GM19438 (cell line): ENCODE measurements around the gene CALHM4.
"Not testable (repeated sequence)": the region's sequence is repeated elsewhere in the genome, so short reads cannot be mapped to it uniquely, and the experiment has no call there.

Source experiments
- ATAC-seq: cut with Tn5 transposase; IDR thresholded peaks from one replicate; pipeline ENCODE4 v1.9.1; 2021; ENCODE audit warnings: low read depth; ENCODE audit not compliant: unreplicated experiment

CALHM4 gene

GRCh38 chr6:116571683-116572000, 18.1 kb downstream of the CALHM4 start:
- no peak for ATAC-seq

- no peak for ATAC-seq
These were observed 18.6 kb downstream of the CALHM4 start for GRCh38 chr6:116572162-116572561.

- no peak for ATAC-seq
These were observed 21.7 kb downstream of the CALHM4 start for GRCh38 chr6:116575227-116575626.

DNA sequence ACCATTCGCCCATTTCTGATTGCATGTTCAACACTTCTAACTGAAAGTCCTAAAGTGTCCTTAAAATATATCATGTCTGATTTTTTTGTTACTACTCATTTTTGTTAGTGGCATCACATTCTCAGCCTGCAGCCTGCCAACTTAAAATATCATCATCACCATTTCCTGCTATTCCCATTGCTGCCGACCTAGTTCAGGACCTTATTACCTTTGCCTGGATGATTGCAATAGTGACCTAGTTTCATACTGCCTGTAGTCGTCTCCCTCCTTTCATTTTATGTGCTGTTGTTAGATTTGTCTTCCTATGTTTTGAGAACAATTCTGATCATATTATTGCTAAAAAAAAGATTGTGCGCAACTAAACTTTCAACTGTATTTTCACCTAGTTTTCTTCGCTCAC, 23.9 kb downstream of the CALHM4 start:
- no peak for ATAC-seq

DNA sequence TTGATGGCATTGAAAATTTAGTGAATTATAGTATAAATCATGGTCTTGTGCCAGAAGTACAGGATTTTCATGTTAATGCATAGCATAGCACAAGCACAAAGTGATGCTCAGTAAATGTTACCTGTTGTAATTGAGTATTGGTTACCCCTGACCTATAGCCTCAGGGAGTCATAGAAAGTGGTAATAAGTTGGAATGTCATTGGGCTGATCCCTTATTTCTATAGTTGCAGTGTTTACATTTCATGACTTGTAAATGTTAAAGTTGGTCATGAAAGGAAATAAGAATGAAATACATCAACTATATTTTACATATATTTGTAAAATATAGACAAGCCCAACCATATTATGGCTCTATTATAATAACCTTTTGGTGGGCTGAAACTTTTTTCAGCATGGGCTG, 24.8 kb downstream of the CALHM4 start:
- ATAC-seq, result no peak

GRCh38 chr6:116579143-116579542, 25.6 kb downstream of the CALHM4 start:
- no peak for ATAC-seq

- no peak for ATAC-seq
These were observed 26.6 kb downstream of the CALHM4 start for GRCh38 chr6:116580198-116580597.

GRCh38 chr6:116586276-116586675, 32.7 kb downstream of the CALHM4 start:
- ATAC-seq, result no peak

- ATAC-seq, result no peak
These were observed 33.2 kb downstream of the CALHM4 start for GRCh38 chr6:116586738-116587137.

DNA sequence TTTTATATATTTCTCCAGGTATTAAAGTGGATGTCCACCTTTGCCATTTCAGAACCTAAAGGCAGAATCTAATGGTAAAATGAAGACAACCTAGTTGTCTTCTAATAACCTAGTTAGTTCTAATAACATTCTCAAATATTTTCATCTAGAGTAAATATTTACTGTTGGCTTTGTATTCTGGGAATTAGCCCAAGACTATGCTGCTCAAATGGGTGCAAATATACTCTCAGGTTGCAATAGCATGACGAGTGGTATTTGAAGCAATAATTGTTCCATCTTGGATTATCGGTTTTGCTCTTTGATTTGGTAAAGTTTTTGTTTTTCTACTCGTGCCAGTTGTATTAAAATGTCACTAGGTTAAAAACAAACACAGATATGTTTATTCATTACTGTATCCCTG, 41.7 kb downstream of the CALHM4 start:
- no peak for ATAC-seq

DNA sequence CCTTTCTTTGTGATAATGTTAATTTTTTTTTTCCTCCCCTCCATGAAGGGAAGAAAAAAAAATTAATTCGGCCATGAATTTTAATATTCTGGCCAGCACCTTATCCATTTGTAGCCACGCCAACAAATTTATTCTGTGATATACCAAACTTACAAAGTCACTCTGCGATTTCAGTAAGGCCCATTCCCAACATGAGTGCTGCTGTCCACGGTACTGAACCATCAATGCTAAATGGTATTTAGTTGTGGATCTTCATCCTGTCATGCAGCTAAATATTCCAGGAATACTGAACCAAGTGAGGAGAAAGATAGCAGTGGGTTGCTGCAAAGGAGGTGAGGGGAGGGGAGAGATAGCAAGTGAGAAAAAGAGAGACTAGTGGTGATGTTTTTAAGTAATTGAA, 43.3 kb downstream of the CALHM4 start:
- ATAC-seq, result no peak

- not testable (repeated sequence) for ATAC-seq
These were observed 50.4 kb downstream of the CALHM4 start for GRCh38 chr6:116603916-116604315.

GRCh38 chr6:116604868-116605267, 51.3 kb downstream of the CALHM4 start:
- ATAC-seq, result not testable (repeated sequence)

GRCh38 chr6:116605935-116606334, 52.4 kb downstream of the CALHM4 start:
- ATAC-seq, result no peak
